D721Med (cell line): ENCODE measurements around the gene CACNA2D2.
A peak's percentile ranks its signal among the peaks of the same experiment; 100 is the strongest.

Source experiments
- DNase-seq: peaks from one replicate; pipeline ENCODE4 v3.0.0; 2011; ENCODE audit warnings: low spot score; ENCODE audit not compliant: insufficient read length
- FAIRE-seq: peaks from 2 replicates; lab custom pipeline; 2011; peaks lifted over from hg19 to GRCh38; lab: Jason Lieb, UNC
- CTCF ChIP-seq: IDR thresholded peaks from 2 replicates; pipeline ENCODE4 v1.5.1; 2012; ENCODE audit warnings: mild to moderate bottlenecking, control low read depth; ENCODE audit not compliant: insufficient read depth; ENCODE audit errors: missing control alignments

Gene CACNA2D2

DNA sequence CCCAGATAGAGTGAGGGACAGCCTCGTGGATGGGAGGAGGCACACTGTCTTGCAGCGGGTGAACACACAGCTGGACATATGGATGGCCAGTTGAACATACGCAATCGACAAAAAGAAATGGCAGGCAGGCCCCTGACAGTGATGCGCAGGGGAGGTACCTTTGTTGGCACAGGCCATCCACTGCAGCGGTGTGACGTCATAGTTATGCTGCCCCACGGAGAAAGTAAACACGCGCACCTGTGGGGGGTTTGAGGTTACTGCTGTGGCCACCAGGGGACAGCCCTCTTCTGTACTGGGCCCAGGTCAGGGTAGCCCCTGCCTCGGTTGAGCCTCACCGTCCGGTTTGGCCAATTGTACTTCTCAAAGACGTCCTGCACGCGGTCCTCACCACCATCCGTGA lies 124.7 kb downstream of the CACNA2D2 start:
- DNase-seq (no peak), FAIRE-seq (no peak)
- TF ChIP-seq CTCF = no peak

DNA sequence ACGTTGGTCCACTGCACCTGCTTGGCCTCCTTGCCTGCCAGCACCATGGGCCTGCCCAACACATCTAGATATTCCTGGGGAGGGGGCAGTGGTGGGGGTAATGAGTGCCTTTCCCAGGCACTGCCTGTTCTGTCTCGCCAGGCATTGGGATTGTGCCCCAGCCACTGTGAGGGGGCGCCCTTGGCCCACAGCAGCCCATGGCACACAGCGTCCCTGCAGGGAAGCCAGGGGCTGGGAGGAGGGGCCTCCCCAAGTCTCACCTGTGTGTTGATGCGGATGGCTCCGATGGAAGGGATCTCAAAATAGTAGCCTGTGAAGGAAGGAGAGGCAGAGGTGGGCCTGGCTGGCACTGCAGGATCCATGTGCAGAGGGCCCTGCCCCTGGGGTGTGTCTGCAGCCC lies 125.4 kb downstream of the CACNA2D2 start:
- TF ChIP-seq CTCF = no peak
- no peak for FAIRE-seq

DNA sequence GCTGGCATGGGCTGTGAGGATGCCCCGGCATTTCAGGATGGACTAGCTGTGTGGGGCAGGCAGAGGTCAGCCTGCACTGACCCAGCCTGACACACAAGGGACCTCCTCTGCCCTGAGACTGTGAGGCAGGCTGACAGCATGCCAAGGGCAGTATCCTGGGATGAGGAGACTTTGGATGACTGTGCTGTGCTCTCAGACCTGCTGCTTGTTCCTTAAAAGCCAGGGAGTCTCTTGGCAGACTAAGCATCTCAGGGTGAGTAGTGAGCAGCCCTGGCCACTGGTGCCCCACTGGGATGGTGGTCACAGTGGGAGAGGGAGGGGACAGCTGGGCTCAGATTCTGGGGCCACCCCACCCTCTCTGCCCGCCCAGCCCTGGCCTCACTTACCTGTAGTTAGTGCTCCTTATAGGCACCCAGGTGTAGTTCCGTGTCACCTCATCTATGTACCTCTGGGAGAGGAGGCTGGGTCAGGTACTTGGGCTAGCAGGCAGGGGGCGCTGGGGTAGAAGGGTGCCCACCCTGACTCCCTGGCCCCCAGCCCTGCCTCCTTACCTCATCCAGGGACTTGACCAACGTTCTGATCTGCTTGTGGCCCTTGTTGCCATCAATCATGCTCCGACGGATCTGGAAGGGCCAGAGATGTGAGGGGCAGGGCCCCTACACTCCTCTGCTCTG lies 128.0 kb downstream of the CACNA2D2 start:
- TF ChIP-seq CTCF = peak; percentile 9
- no peak for FAIRE-seq
- DNase-seq = no peak

More for the DNA sequence above, 125.4 kb downstream of the CACNA2D2 start:
- DNase-seq = no peak

DNA sequence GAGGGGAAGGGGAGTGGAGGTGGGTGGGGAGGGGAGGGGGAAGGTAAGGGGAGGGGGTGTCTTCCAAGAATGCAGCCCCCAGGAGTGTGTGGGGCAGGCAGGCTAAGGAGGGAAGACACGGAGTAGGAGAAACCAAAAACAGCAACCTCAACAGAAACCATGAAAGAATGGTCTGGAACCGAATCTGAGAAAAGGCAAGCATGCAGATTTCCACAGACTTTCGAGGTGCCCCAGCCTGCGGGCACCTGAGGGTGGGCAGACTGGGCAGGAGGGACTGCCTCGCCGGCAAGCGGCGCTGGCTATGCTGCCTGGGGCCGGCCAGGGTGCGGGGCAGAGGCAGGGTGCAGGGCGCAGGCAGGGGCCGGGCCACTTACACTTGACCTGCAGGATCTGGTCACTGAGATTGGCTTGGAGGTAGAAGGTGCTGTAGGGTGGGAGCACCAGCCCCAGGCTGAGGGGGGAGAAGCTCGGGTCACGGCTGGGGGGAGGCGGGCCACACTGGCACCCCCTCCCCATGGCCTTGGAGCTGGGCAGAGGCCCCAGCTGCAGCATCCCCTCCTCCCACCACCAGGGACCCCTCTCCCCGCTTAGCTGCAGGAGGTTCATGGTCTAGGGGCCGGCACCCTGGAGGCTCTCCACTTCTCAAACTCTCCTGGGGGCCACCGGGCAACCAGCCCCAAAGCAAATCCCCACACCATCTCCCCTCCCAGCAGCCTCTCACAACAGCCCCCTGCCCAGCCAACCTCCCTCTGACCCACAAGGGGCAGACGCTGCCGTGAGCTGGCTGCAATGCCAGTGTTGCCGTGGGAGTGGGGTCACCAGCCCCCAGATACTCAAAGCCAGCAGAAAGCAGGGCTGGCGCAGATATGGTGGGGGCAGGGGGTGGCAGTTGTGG lies 128.8 kb downstream of the CACNA2D2 start:
- no peak for FAIRE-seq
- DNase-seq = no peak
- no peak for TF ChIP-seq CTCF

DNA sequence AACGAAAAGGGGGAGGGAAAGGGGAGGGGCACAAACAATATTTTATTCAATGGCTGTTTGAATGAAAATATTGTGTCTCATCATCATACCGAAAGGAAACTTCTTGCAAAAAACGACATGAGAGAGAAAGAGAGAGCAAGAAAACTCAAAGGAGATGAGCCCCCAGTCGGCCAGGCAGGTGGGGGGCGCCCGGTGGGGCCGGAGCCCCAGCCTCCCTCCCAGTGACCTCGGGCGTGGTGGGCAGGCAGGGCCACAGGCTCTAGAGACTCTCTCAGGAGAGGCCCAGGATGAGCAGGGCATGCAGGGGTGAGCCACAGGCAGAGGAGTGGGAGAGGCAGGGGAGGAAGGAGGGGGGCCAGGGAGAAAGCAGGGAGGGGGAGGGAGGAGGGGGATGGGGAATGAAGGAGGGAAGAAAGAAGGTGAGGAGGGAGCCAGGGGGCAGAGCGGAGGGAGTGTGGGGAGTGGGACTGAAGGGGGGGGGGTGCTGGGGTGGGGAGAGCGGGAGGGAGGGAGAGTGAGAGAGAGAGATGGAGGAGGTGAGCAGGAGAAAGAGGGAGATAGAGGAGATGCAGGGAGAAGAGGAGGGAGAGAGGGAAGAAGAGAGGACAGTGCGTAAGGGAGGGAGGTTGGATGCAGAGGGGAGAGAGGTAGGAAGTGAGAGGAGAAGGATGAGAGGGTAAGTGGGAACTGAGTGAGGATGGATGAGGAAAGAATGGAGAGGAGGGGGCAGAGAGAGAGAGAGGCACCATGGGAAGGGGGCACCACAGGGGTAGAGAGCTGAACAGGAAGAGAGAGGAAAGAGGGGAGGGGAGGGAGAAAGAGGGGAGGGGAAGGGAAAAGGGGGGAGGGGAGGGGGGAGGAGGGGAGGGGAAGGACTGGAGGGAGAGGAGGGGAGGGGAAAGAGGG lies 130.0 kb downstream of the CACNA2D2 start:
- TF ChIP-seq CTCF = no peak
- DNase-seq (no peak), FAIRE-seq (no peak)

- no peak for TF ChIP-seq CTCF
- DNase-seq = no peak
- FAIRE-seq = no peak
These were observed 131.1 kb downstream of the CACNA2D2 start for GRCh38 chr3:50372349-50372748.
